DOHH2 (cell line): ENCODE data around the gene CLEC18B.

ENCODE experiments used
- EZH2phosphoT487 ChIP-seq: fragments of 200-600 bp; sonication (generic); IDR thresholded peaks from 2 replicates; pipeline ENCODE4 v1.6.1; 2017; ENCODE audit warnings: borderline replicate concordance, mild to moderate bottlenecking, antibody characterized with exemption, low read length, moderate library complexity, mixed read lengths
- TF ChIP-seq, protein P1 (sequence below): fragments of 200-600 bp; sonication (generic); IDR thresholded peaks from one replicate; pipeline ENCODE4 v1.5.1; 2014; ENCODE audit warnings: antibody characterized with exemption, mild to moderate bottlenecking, low read depth, low read length; ENCODE audit not compliant: poor library complexity, severe bottlenecking

DNA sequence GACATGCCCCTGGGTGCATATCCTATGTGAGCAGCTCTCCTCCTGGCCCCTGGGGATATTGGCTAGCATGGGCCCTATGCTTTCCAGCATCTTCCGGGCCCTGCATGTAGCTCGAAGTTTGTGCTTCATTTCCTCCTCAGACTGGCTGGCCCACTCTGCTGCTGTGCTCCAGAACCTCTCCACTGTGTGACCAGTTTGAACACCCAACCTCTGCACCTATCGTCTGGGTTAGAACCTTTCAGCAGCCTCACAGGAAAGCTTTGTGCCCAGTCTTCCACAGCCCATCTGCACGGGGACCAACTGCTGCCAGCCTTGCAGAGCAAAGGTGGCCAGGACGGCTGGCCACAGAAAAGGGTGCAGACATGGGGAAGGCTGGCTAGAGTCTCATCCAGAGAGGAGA lies 10.2 kb upstream of the CLEC18B start:
- TF ChIP-seq, protein P1, sequence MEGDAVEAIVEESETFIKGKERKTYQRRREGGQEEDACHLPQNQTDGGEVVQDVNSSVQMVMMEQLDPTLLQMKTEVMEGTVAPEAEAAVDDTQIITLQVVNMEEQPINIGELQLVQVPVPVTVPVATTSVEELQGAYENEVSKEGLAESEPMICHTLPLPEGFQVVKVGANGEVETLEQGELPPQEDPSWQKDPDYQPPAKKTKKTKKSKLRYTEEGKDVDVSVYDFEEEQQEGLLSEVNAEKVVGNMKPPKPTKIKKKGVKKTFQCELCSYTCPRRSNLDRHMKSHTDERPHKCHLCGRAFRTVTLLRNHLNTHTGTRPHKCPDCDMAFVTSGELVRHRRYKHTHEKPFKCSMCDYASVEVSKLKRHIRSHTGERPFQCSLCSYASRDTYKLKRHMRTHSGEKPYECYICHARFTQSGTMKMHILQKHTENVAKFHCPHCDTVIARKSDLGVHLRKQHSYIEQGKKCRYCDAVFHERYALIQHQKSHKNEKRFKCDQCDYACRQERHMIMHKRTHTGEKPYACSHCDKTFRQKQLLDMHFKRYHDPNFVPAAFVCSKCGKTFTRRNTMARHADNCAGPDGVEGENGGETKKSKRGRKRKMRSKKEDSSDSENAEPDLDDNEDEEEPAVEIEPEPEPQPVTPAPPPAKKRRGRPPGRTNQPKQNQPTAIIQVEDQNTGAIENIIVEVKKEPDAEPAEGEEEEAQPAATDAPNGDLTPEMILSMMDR = no peak
- no peak for TF ChIP-seq EZH2phosphoT487
